Activated T-cell treated with anti-CD3 and anti-CD28 coated beads for 4 hours (primary cell): Measurements from ENCODE around the gene FUBP1.
A peak's percentile ranks its signal among the peaks of the same experiment; 100 is the strongest.
"Not testable (repeated sequence)": the region's sequence is repeated elsewhere in the genome, so short reads cannot be mapped to it uniquely, and the experiment has no call there.

Experiments
- DNase-seq: peaks from one replicate; pipeline ENCODE4 v3.0.0-alpha.2; 2020

Gene FUBP1, protein sequence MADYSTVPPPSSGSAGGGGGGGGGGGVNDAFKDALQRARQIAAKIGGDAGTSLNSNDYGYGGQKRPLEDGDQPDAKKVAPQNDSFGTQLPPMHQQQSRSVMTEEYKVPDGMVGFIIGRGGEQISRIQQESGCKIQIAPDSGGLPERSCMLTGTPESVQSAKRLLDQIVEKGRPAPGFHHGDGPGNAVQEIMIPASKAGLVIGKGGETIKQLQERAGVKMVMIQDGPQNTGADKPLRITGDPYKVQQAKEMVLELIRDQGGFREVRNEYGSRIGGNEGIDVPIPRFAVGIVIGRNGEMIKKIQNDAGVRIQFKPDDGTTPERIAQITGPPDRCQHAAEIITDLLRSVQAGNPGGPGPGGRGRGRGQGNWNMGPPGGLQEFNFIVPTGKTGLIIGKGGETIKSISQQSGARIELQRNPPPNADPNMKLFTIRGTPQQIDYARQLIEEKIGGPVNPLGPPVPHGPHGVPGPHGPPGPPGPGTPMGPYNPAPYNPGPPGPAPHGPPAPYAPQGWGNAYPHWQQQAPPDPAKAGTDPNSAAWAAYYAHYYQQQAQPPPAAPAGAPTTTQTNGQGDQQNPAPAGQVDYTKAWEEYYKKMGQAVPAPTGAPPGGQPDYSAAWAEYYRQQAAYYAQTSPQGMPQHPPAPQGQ

DNA sequence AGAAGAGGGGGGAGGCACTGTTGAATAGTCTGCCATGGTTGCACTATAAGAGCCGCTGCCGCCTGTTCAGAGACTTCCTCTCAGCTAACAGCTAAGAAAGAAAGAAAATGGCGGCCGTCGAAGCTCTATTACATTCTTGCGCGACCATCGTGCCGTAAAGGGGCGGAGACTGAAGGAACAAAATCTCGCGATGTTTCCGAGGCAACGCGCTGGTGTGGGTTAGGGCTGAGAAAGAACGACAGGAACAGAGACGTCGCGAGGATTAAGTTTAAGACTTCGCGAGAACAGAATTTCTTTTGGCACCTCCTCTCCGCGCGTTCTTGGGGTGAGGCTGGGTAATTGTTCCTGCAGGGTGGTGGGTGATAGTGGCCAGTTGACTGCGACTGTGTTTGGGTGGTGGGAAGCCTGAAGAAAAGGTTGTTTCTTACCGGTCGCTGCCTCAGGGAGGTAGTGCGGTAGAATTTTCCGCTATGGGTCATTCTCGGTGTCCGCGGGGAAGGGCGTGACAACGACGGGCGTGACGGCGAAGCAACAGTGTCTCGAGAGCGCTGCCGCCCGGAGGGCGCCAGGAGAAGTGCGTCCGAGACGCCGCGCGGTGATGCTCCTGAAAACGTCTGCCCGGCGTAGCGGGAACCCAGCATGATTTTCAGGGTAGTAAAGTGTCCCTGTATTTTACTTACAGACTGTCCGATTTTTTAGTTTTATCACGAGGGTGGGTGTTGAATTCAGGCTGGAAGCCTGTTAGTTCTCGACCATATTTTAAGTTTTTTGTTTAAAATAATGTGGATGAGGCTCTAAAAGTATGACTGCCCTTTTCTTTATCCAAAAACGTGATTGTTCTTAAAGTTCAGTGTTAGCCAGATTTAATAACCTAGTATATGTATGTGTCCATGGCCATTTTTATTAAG, at the start of gene FUBP1:
FUBP1 (minus strand) TSS at position 104 of the 908 bp plus-strand sequence; CDS start at position 36, 68 bp downstream.
- peak; percentile 95 for DNase-seq

DNA sequence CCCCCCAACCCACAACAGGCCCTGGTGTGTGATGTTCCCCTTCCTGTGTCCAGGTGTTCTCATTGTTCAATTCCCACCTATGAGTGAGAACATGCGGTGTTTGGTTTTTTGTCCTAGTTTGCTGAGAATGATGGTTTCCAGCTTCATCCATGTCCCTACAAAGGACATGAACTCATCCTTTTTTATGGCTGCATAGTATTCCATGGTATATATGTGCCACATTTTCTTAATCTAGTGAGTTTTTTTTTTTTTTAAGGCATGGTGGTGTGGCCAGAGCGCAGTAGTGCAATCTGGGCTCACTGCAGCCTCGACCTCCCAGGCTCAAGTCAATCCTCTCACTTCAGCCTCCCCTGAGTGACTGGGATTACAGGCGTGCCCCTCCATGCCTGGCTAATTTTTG, 42.3 kb upstream of the FUBP1 start:
- not testable (repeated sequence) for DNase-seq

DNA sequence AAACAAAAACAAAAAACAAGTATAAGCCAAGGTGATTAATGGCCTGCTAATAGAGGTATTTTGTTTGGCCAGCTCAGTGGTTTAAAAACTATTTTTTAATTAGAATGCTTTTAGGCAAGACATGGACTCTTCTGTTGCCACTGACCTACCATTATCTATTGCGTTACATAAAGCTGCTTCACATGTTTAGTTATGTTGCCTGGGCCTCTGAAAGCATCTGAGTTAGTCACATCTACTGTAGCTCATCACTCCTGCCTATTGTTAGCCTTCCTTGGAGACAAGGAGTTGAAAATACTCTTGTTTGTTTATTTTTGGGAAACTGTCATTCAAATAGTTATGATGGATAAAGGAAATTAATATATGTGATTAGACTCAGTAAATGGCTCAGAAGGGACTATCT, 40.2 kb upstream of the FUBP1 start:
- DNase-seq = no peak

DNA sequence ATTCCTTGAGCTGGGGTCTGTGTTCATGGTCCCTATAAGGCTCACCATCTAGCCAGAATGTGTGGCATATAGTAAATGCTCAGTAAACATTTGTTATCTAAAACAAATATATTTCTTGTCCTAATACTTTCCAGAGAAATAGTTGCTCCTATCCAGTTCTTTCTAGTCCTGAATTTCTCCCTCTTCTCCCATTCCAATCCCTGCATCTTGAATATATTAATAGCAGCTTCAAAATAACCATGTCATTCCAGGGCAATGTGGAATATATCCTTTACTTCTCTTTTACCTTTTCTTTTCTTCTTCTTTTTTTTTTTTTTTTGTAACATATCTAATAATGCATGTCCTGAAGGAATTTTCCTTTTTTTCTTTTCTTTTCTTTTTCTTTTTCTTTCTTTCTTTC, 36.3 kb upstream of the FUBP1 start:
- no peak for DNase-seq

DNA sequence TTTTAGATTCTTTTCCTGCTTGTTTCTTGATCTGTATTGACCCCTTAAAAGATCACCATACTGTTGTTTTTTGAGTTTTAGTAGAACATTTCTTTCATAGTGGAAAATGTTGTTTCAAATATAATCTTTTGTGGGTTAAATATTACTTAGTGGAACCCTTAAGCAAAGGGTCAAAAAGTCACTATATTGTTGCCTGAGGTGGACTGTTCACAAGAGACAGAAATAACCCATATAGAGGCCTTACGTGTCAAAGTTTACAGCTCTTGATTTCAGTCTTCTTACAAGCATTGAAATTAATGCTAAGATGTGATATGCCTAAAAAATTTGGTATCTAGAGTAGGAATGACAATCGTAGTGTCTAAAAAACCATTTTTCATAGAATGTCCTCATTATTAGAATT, 32.2 kb upstream of the FUBP1 start:
- DNase-seq = no peak

DNA sequence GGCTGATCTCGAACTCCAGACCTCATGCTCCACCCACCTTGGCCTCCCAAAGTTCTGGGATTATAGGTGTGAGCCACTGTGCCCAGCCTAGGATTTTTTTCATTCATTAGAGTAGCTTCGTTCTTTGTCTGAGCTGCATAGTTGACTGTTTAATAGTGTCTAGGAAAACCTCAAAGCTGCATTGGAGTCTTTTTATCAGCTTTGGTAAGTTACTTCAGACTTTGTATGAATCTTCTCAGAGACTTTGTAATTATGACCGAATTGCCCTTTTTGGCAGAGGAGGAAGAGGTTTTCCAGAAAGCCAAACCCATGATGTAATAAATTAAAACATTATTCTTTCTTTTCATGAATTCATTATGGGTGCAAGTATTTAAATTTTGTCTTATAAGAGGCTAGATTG, 31.0 kb upstream of the FUBP1 start:
- no peak for DNase-seq

DNA sequence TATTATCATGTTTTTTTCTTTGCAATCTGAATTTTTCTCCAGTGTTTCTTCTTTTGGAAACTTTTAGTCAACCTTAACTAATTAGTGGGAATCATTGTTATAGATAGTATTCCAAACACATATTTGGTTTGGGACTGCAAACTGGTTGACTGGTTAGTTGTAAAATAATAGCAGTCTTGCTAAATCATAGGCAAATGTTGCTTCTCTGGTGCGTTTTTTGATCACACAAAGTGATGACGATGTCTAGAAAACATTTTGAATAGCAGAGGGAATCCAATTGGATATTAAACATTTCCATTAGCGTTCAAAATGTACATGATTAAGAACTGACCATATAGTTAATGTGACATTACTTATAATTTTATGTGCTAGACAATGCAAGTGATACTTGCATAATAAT, 30.4 kb upstream of the FUBP1 start:
- DNase-seq = no peak

DNA sequence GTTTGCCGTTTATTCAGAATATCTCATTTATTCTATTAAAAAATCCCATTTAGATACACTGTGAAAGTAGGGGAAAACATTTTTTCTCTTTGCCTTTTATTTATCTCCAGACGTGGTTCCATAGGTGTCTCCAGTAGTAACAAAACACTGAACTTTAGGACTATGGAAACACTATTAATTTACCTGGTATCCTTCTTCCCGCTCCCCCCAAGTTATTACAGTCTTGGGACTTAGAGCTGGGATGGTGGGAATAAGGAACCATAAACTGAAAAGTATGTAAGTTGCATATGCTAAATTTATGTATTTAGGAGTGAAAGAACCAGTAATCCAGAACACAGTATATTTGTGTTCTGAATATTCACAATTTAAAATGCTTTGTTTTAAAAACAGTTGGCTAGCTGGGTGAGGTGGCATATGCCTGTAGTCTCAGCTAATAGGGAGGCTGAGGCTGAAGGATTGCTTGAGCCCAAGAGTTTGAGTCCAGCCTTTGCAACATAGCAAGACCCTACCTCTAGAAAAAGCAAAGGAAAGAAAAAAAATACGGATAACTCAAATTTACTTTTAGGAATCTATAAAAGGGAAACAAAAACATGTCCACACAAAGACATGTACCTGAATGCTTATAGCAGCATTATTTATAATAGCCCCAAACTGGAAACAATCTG, 28.9 kb upstream of the FUBP1 start:
- no peak for DNase-seq

DNA sequence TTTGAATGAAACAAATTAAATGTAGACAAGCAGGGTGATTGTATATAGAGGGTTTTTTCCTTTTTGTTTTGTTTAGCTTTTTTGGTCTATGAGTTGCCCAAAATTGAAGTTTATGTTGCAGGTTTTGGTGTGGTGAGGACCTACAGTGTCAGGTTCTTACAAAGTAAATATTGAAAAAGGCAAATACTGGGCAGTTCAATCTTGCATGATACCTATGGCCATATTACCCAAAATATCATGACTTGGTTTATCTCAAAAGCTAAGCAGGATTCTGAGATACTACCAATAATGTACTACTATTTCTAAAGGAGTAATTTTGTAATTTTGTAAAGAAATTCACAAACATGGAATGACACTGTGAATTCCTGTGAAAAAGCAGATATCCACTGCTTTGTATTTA, 27.6 kb upstream of the FUBP1 start:
- DNase-seq = no peak

DNA sequence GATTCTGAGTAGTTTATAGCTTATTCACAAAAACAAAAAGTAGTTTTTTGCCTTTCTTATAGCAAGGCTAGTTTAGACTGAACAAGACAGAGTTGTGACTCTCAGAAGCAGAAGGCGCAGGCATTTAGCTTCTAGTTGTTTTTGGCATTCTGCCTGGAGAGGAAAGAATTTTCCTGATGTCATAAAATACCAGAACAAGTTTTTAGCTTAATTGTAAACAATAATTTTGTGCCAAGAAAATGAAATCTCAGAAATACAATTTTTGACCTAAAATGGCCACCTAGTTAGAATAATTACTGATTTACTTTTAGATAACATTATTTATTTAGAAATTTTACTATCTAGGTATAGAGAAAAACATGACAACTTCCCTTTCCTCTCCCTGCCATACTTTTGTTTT, 26.9 kb upstream of the FUBP1 start:
- DNase-seq = no peak

DNA sequence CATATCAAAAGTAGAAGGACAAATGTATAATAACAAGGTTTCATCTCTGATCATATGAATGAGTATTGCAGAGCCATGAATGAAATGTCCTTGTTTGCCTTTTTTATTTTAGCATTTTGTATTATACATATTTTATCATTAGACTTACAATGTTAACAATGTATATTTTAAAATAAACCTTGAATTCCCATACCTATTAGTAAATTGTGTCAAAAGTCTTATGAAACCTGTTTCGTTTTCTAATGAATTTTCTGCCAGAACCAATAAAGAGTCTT, 26.5 kb upstream of the FUBP1 start:
- no peak for DNase-seq

DNA sequence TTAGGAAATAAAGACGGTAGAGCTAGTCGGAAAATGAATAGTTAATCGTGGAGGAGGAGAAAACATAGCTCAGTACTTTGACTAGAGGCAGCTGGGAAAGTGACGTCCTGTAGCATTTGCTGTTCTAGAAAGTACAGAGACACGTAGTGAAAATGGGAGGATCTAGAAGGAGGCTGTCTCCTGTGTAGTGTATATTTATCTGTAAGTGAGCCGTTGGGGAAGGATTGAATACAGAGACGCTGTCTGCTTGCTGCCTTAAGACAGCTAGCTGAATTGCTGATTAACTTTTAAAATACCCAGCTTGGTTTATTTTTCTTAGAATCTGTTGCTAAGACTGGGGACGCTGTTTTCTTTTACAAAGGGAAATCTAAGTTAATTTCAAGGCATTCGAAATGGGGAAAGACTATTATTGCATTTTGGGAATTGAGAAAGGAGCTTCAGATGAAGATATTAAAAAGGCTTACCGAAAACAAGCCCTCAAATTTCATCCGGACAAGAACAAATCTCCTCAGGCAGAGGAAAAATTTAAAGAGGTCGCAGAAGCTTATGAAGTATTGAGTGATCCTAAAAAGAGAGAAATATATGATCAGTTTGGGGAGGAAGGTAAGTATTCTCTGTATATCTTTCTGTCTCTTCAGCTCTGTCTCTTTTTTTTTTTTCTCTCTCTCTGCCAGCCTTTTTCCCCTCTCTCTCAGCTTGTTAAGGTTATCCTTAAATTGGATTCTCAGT, 26.0 kb upstream of the FUBP1 start, which contains the start of gene DNAJB4:
DNAJB4 (plus strand) TSS at position 221 of the 729 bp plus-strand sequence; CDS start at position 393, 172 bp downstream.
- peak; percentile 43 for DNase-seq

DNA sequence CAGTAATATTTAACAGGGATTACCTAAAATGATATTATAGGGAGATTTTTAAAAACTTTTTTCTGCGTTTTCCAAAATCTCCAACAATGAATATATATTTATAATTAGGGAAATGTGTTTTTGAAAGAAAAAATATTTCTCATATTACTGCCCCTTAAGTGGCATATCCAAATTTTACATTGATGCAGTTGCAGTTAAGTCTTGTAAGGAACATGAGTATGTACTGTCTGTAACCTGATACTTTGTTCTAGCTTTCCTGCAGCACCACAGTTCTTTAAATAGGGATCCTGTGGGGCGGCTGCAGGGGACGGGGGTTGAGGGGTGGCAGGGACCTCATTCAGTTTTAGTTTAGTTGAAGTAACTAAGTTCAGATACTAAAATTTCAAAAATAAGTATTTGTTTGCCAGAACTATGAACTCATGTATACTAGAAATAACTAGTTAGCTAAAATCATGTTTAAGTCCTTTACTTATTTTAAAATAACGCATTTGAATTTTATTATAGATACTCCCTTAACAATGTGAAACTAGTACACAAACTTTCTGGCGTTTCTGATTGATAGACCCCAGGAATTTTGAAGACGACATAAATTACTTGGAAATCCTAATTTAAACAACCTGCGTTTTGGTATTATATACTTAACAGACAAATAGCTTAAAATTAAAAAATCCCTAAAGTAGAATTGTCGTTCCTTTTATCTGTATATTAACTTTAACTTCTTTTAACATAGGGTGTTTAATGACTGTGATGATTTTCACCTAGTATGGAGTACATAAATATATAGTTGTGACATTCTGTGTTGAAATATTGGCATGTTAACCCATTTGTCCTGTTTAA, 25.2 kb upstream of the FUBP1 start:
- DNase-seq = peak; percentile 19

DNA sequence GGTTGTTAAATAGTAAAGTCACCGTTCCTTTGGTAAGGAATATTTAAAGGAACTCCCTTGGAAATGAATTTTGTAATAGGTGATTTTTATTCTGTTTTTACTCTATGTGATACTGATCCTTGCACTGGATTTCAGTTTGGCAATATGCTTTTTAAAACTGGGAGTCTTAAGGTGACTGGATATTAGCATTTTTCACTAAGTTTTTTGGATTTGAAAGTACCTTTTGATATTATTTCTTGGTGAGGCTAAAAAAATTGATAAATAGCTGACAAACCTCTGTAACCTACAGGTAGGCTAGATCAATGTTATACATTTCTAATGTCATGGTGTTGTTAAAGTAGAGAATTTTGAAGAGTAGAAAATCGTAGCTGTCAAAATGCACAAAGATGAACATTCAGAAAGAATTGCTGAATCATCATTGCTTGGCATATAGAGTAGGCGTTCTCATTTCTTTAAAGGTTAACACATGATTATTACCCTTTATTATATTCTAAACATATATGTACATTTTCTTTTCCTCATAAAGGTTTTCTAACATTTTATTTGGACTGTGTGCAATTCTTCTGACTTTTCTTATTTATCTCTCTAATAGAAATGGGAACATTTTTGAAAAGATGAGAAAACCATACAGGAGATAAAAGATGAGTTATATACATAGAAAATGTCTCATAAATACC, 24.3 kb upstream of the FUBP1 start:
- no peak for DNase-seq

DNA sequence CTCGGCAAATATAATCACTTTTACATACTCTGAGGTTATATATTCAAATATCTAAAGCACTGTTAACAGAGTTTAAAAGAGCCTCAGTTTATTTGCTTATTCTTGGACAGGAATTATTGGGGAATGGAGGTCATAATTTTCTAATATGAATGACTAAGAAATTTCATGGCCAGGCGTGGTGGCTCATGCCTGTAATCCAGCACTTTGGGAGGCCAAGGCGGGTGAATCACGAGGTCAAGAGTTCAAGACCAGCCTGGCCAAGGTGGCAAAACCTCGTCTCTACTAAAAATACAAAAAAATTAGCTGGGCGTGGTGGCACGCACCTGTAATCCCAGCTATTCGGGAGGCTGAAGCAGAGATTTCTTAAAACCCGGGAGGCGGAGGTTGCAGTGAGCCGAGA, 21.7 kb upstream of the FUBP1 start:
- DNase-seq = not testable (repeated sequence)

DNA sequence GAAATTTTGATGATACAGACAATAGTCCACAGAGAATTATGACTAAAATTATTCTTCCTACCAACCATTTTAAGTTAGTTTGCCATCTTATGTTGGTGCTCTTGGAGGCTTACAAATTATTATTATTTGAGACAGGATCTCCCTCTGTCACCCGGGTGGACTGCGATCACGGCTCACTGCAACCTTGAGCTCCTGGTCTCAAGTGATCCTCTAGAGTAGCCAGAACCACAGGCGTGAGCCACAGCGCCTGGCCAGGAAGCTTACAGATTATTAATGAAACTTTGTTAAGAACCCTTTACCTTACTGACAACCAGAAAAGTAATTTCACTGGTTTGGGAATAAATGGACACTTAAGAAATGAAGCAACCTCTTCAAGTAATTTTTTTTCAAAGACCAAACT, 17.9 kb upstream of the FUBP1 start:
- no peak for DNase-seq

DNA sequence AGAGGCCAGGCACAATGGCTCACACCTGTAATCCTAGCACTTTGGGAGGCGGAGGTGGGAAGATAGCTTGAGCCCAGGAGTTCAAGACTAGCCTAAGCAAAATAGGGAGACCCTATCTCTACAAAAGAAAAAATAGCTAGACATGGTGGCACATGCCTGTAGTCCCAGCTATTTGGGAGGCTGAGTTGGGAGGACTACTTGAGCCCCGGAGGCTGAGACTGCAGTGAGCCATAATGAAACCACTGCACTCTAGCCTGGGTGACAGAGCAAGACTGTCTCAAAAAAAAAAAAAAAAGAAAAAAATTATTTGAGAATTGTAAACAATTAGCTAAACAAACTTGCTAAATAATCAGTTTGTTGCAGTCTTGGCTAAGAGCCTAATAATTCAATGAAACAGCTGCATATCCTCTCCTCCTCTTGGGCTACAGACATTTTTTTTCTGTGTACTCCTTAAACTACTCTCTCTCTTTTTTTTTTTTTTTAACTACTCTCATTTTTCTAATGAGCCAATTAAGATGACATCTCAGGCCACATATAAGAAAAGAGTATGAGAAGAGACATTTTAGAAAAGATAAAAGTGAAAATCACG, 15.3 kb upstream of the FUBP1 start:
- DNase-seq = no peak

DNA sequence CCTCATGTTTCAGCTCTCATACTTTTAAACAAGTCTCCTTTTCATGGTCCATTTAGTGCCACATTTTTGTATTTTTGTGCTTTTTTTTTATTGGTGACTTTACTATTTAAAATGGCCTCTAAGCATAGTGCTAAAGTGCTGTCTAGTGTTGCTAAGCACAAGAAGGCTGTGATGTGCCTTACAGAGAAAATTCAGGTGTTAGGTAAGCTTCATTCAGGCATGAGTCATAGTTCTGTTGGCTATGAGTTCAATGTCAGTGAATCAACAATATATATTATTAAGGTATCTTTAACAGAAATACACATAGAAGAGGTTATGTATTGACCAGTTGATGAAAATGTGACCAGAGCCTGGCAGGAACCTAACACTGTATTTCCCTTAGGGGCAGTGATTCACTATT, 12.8 kb upstream of the FUBP1 start:
- DNase-seq = no peak

DNA sequence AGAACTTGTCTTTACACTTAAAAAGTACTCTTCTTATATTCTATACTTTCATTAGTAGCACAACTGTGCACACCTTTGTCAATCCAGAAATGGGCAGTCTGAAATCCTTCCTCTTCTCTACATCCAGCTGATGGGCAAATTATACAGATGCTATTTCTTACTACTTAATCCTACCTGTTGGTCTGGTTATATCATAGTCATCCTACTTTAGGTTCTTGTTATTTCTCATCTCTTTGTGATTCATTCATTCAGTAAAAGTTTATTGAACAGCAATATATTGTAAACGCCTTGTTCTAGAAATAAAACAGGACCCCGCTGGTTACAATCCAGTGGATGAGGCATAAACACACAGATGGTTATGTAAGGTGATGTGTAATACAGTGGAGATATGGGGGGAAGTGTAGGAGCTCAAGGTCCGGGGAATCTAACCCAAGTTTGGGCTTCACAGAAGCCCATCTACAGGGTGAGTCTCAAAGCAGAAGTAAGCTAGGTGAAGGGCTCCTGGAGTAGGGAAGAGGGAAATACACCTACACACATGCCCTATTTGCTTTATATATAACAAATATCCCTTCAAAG, 11.8 kb upstream of the FUBP1 start:
- no peak for DNase-seq

DNA sequence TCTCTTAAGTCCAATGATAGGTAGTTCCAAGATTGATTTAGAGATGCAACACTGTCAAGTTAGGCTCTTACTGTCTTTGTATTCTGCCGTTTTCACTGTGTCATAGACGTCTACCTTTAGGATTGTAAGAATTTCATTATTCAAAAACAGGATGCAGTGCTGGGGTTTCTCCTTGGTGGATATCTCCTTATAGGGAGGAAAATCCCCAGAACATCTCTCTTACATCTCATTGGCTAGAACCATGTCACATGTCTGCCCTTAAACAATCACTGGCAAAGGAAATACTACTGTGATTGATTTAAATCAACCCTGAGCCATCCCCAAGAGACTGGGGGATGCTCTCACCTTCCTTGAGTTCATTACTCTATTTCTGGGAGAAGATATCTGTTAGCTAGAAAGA, 10.9 kb upstream of the FUBP1 start:
- no peak for DNase-seq
